ENCODE data around the gene DIPK2A.

The DIPK2A gene

GRCh38 chr3:144015133-144015532 is 43.5 kb downstream of the DIPK2A start:
- TF ChIP-seq CTCF (IDR thresholded peaks at IDR 0.05; ENCODE audit: extremely low read depth, missing control alignments) = no peak
- DNase-seq (ENCODE audit: low spot score) = no peak

- TF ChIP-seq CTCF (IDR thresholded peaks at IDR 0.05; ENCODE audit: extremely low read depth, missing control alignments) = no peak
- DNase-seq (ENCODE audit: low spot score) = no peak
These were observed 47.2 kb downstream of the DIPK2A start for GRCh38 chr3:144018776-144019175.
